Activated CD4-positive, CD25-positive, alpha-beta regulatory T cell treated with anti-CD3 and anti-CD28 coated beads, Interleukin-2, amount 50 U/mL, for 16 hours (primary cell): ENCODE data around the gene STIM1.
A peak's percentile ranks its signal among the peaks of the same experiment; 100 is the strongest.
"Not testable (repeated sequence)": the region's sequence is repeated elsewhere in the genome, so short reads cannot be mapped to it uniquely, and the experiment has no call there.

Experiments used
- DNase-seq: peaks from one replicate; pipeline ENCODE4 v3.0.0-alpha.2; 2020; ENCODE audit warnings: low read depth, low spot score

STIM1 gene

GRCh38 chr11:3854977-3855807, at the start of gene STIM1:
Gene STIM1 (plus strand): TSS chr11:3855664. CDS start chr11:3856271, 607 bp downstream.
- DNase-seq, result peak; percentile 97

DNA sequence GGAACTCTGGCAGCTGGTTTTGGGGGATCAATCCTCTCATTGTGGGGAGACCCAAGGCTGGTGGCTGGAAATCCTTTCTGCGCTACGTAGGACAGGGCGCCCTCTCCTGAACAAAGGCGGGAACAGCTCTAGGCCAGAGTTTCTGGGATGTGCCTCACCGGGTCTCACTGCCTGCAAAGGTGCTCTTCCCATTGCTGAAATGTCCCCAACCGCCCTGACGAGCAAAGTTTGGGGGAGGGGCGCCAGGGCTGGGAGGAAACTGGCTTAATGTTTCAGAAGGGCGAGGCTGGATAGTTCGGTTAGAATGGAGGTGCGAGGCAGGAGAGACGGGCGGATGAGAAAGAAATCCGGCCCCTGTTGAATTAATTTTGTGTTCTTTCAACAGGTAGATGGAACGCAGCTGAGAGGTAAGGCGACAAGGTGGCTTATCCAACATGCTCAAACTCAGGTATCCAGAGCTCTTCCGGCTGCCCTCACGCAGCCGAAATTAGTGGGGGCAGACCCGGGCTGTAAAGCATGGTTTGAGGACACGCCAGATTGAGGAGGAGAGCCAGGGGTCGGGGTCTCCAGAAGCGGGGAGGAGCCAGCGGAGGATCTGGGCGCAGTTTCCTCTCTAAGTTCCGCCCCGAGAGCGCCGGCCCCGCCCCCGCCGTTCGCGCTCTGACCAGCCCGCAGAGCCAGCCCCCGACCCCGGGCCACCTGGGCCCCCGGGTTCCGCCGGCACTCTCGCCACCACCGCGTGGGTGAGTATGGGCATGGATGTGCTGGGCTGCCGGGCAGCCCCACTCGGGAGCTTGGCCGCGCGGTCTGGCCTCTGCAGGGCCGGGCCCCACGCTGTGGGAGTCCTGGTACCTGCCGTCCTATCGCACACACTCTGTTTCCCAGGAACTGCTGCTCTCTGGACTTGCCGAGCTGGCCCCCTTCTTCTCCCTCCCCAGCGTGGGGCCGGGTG, 47.3 kb upstream of the STIM1 start, which contains the start of gene PGAP2:
Gene PGAP2, plus strand, starts transcription at position 652 of the 952 bp plus-strand sequence. CDS start 2,700 bp downstream, outside the sequence.
- DNase-seq, result no peak

DNA sequence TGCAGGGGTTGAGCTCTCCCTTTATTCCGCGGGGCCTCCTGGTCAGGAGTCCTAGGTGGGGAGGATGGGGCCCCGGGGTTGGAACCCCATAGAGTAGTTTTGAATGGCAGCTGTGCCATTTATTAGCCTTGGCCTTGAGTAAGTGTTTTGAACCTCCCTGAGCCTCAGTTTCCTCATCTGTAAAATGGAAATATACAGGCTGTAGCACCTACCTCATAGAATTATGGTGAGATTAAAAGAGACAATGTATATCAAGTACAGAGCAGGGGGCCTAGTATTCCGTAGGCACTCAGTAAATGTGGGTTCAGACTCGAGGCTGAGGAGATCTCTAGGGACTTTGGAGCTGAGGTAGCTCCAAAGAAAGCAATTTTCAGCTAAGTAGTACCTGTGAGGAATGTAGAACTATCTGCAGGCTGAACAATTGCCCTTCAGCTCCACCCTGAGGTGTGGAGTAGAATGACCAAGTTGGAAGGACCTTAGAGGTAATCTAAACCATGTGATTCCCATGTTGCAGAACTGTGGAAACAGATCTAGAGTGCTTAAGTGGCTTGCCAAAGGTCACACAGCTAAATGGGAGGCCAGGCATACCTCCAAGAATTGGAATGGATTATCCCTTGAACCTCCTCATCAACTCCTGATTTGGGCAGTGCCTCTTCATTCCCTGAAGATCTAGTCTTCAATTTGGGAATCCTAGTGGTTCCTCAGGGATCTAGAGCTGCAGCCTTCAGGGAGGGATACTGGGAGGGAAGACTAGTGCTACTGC, 46.4 kb upstream of the STIM1 start:
- no peak for DNase-seq

DNA sequence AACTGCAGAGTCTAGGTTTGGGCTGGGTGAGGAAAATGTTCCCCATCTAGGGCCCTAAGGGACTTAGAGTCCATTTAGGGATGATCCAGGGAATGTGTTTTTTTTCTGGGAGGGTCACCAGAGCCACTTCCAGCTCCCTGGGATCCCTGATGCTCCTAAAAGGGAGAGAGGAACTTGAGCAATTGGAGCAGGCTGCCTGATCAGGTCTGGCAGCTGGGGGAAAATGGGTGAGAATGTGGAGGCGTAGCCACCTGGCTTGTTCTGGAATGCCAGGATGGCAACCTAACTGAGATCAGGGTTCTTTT, 45.9 kb upstream of the STIM1 start:
- DNase-seq, result no peak

GRCh38 chr11:3810446-3810845, 45.0 kb upstream of the STIM1 start:
- DNase-seq, result no peak

DNA sequence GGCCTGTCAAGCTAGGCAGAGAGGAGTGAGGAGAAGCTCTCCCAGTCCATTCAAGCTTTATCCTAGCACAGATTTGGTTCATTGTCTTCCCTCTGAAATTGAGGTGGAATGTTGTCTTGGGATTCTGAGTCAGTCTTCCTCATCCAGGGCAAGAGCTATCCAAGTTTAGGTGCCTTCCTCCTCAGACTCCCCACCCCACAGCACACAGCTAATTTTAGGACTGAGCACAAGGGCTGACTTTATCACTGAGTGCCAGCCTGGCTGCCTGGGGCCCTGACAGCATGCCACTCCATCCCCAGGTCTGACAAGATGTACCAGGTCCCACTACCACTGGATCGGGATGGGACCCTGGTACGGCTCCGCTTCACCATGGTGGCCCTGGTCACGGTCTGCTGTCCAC, 44.5 kb upstream of the STIM1 start:
- no peak for DNase-seq

GRCh38 chr11:3814832-3815231, 40.6 kb upstream of the STIM1 start:
- DNase-seq, result not testable (repeated sequence)

DNA sequence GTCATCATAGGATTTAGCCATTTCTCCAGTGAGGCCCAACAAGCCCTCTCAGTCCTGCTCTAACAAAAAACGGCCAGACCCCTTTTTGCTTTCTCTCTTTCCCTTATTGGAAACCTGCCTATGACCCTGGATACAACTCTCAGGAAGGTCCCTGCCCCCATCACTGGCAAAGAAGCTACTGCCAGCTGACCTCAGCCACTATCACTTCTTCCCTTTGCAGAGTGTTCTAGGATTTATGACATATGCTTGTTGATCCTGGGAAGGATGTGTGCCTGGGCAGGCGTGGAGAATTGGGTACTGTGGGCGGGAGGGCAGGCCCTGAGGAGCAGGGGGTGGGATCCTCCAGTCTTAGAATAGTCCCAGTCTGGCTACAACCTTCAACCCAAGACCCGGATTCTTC, 39.6 kb upstream of the STIM1 start:
- no peak for DNase-seq

GRCh38 chr11:3816673-3817072, 38.8 kb upstream of the STIM1 start:
- DNase-seq, result no peak

DNA sequence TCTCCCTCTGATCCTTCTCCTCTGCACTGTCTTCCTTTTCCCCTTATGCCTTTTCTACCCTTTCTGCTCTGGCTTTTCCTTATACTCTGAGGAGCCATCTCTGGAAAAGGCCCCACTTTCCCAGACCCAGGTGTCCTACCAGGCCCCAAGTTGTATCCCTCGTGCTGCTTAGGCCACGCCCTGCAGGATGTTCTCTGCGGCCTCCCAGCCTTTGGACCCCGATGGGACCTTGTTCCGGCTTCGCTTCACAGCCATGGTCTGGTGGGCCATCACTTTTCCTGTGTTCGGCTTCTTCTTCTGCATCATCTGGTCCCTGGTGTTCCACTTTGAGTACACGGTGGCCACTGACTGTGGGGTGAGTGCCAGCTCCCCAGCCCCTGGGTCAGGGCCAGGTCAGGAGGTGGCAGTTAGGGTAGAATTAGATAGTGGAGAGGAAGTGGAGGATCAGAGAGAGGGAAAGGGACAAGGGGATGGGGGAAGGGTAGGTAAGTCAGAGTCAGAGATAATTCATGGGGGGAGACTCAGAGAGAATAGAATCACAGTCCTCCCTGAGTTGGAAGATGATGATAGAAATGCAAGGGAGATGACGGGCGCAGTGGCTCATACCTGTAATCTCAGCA, 38.2 kb upstream of the STIM1 start:
- no peak for DNase-seq

GRCh38 chr11:3820971-3821370, 34.5 kb upstream of the STIM1 start:
- no peak for DNase-seq

- no peak for DNase-seq
Observed at GRCh38 chr11:3822312-3822711, 33.2 kb upstream of the STIM1 start.

DNA sequence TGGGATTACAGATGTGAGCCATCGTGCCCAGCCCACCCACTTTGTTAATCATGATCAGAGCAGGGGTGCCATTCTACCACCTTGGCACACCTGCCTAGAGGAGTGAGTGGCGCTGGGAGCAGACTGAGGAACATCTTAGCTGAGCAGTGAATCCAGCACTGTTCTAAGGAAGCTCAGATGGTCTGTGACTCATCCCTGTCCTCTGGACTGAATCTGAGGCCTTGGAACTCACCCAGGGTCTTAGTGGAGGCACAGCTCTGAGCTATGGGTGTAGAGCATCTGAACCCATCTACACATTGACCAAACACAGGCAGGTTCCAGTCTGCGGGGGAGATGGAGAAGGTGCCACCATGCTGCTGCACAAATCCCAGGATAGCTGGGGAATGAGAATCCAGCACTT, 32.2 kb upstream of the STIM1 start:
- DNase-seq, result no peak

- DNase-seq, result no peak
Observed at GRCh38 chr11:3823762-3824506, 31.5 kb upstream of the STIM1 start.

GRCh38 chr11:3824714-3825472, 30.6 kb upstream of the STIM1 start:
- DNase-seq, result peak; percentile 65

DNA sequence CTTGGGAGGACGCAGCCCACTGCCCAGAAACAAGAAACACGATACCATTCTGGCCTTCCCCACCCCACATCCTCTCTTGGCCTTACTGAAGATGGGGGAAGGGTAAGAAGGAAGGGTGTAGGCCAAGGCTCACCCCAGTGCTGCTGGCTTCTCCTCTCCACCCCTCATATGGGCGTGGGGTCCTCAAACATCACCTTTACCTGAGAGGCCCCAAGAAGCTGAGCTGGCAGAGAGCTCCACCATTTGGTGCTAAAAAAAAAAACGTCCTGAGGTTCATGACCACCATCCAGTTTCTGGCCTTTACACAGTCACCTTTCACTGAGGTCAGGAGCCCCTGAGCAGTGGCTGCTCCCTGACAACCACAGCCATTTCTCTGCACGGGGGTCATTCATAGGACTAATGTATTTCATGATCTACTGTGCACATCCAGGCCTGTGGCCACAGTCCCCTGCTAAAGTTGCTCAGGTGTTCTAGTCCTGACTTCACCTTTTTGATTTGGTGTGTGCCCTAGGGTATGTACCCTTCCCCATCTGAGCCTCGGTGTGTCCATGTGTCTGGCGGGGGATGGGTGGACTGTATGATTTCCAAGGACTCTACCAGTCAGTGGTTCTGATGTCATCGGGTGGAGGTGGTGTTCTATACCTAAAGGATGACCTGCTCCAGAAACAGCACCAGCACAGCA, 29.9 kb upstream of the STIM1 start:
- no peak for DNase-seq

DNA sequence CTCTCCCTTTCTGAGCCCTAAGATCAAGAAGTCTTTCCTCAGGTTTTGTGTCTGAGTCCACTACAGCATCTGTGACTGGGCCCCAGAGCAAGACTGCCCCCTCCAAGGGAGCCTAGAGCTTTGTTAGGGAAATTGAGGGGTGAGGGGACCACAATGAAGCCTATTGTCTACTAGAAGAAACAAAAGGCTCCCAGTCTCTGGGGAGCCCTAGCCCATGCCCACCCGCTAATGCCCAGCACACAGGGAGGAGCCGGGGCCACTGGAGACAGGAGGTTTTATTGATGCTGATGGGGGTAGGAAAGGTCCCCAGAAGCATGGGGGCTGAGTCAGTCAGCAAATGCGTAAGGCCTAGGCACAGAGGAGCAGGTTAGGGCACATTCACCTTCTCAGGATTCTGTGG, 28.7 kb upstream of the STIM1 start:
- no peak for DNase-seq

GRCh38 chr11:3827434-3828186, 27.9 kb upstream of the STIM1 start:
- DNase-seq, result no peak

GRCh38 chr11:3830088-3830487, 25.4 kb upstream of the STIM1 start:
- no peak for DNase-seq
